Tibial nerve (tissue), 4 donors: ENCODE results near the gene STN1.

Experiments used
- CTCF ChIP-seq, 5 experiments: fragments of 200-600 bp in 3 of 5; fragments of 450-650 bp in 2 of 5; sonication (generic) in 3 of 5; IDR thresholded peaks; one replicate each; pipeline ENCODE4 v1.5.1; 2016 to 2019; ENCODE audit warnings: antibody characterized with exemption in 5 of 5, mild to moderate bottlenecking in 3 of 5, moderate library complexity in 2 of 5
- EP300 ChIP-seq, 2 donors: sonication (generic); formaldehyde crosslinking; IDR thresholded peaks; one replicate each; pipeline ENCODE4 v1.6.1; 2017; ENCODE audit warnings: antibody characterized with exemption in 2 of 2, mild to moderate bottlenecking in 1 of 2
- POLR2A ChIP-seq, 2 donors: fragments of 450-650 bp; IDR thresholded peaks; one replicate each; pipeline ENCODE4 v1.6.1; 2017; ENCODE audit warnings: antibody characterized with exemption in 2 of 2, mild to moderate bottlenecking in 2 of 2, moderate library complexity in 2 of 2

GRCh38 chr10:103849212-103849877 is 68.6 kb downstream of the STN1 start:
- TF ChIP-seq CTCF (IDR thresholded peaks at IDR 0.05), result no peak
- no peak for TF ChIP-seq POLR2A (IDR thresholded peaks at IDR 0.05)
- TF ChIP-seq EP300 (IDR thresholded peaks at IDR 0.05), result no peak
